ENCODE measurements around the gene GPC2.
"Not testable (repeated sequence)": the region's sequence is repeated elsewhere in the genome, so short reads cannot be mapped to it uniquely, and the experiment has no call there.

The GPC2 gene, protein sequence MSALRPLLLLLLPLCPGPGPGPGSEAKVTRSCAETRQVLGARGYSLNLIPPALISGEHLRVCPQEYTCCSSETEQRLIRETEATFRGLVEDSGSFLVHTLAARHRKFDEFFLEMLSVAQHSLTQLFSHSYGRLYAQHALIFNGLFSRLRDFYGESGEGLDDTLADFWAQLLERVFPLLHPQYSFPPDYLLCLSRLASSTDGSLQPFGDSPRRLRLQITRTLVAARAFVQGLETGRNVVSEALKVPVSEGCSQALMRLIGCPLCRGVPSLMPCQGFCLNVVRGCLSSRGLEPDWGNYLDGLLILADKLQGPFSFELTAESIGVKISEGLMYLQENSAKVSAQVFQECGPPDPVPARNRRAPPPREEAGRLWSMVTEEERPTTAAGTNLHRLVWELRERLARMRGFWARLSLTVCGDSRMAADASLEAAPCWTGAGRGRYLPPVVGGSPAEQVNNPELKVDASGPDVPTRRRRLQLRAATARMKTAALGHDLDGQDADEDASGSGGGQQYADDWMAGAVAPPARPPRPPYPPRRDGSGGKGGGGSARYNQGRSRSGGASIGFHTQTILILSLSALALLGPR

DNA sequence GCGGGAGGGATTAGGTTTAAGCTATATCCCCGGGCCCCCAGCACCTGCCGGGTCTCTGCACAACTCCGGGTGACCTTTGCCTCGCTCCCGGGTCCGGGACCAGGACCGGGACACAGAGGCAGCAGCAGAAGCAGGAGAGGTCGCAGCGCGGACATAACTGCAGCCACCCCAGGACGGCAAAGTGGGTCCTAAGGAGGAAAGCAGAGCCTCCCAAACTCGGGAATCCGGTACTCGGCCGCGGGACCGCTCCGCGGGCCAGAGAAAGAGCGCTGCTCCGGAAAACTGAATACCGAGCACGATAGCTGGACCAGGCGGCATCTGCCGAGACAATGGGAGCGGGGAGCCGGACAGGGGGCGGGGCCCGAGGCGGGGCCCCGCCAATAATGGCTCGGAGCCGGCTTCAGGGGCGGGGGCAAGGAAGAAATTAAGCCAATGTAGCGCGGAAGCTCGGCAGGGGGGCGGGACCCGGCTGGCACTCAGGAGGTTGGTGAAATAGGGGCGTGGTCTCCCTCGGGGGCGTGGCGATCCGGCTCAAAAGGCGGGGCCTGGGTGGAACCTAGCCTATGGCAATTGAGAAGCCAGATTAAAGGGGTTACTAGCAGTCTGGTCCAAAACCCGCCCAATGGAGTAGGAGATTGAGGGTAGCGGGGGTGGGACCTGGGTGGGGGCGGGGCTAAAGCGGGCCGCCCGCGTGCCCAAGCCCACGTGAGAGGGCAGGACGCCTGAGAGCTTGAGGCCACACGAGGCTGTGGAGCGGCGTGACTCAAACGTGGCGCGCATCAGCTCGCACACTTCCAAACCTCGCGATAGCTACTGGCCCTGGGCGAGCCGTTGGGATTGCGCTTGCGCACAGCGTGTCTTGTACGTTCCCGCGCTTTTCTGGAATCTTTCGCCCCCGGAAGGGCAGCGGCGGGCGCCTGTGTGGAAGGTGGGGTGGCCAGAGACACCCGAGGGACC is at the start of gene GPC2, which contains the start of gene STAG3:
GPC2 (minus strand) TSS at position 337 of the 957 bp plus-strand sequence; CDS start at position 155, 182 bp downstream.
STAG3 (plus strand) TSS at position 874 of the 957 bp plus-strand sequence. CDS start 2,639 bp downstream, outside the sequence.
- peak; percentile 89 for DNase-seq (ENCODE audit: low spot score)

DNA sequence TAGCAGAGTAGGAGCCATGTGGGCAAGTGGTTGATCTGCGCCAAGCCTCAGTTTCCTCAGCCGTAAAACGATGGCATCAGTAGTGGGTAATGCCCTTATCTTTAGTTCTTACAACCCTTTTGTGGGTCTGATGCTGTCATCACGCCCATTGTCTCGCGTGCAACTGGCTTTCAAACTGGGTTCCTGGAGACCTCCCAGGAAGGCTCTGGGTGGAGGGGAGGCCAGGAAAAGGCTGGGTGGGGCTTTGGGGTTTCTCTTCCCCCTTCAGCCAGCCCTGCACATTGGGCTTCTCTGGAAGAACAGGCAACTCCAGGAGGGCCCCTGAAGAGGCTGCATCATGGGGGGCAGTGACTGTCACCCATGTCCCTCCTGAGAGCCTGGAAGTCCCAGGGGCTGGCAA is 47.7 kb upstream of the GPC2 start:
- not testable (repeated sequence) for DNase-seq (ENCODE audit: low spot score)

DNA sequence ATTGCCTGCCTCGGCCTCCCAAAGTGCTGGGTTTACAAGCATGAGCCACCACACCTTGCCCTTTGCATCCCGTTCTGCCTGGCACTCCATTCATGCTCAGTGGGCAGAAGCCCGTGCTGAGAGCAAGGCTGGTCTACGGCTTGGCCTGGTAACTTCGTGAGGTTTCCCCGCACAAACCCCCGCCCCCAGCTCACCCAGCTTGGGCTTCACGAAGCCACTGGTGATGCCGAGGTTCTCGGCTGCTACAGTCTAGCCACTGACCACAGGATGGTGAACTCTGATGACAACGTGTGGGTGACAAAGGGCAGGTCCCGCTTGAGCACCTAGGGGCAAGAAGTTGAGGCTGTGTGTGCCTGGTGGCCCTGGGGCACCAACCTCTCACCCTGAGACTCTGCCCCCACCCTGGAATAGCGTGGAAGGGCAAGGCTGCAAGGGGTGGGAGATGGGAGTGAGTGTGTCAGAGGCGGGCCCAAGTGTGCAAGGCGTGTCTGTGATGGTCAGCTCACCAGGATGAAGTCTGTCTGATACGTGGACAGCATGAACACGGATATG is 46.3 kb upstream of the GPC2 start:
- not testable (repeated sequence) for DNase-seq (ENCODE audit: low spot score)

DNA sequence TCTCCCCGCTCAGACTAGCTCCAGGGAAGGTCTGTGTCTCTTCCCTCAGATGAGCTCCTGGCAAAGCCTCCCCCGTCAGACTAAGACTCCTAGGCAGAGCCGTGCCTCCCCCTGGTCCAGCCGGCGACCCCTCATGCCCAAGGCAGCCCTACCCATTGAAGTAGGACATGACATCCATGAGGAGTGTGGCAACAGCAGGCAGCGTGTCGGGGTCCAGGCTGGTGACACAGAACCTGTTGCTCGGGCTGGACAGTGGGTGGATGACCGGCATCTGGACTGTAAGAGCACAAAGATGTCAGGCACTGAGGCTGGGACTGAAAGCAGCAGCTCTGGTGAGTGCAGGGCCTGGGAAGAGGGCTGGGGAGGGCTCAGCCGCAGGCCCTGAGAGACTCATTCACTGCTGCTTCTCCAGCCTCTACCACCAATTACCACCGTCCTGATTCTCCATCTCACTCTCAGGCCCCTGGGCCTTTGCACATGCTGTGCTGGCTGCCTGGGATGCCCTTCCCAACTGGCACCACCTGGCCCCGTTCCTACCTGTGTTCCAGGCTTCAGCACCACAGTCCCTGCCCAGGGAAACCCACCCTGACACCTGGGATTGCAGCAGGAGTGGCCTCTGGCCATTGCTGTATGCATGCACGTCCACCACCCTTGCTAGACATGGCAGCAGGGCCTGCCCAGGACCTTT is 45.4 kb upstream of the GPC2 start:
- DNase-seq (ENCODE audit: low spot score), result no peak

DNA sequence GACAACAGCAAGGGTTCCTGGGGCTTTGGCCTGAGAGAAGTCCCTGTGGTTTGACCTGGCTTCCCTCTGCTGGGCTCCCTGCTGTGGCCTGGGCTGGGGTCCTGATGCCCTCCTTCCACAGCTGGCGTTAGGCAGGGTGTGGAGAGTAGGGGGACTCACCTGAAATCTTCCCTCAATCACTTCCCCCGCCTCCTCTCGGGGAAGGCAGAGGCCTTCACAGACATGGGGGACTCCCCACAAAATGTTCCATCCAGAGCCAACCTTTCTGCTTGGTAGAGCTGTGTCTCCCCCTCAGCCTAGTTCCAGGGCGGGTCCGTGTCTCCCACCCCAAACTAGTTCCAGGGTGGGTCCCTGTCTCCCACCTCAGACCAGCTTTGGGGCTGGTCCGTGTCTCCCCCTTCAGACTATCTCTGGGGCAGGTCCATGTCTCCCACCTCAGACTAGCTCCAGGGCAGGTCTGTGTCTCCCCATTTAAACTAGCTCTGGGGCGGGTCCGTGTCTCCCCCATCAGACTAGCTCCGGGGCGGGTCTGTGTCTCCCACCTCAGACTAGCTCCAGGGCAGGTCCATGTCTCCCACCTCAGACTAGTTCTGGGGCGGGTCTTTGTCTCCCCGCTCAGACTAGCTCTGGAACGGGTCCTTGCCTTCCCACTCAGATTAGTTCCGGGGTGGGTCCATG is 44.7 kb upstream of the GPC2 start:
- DNase-seq (ENCODE audit: low spot score), result no peak

DNA sequence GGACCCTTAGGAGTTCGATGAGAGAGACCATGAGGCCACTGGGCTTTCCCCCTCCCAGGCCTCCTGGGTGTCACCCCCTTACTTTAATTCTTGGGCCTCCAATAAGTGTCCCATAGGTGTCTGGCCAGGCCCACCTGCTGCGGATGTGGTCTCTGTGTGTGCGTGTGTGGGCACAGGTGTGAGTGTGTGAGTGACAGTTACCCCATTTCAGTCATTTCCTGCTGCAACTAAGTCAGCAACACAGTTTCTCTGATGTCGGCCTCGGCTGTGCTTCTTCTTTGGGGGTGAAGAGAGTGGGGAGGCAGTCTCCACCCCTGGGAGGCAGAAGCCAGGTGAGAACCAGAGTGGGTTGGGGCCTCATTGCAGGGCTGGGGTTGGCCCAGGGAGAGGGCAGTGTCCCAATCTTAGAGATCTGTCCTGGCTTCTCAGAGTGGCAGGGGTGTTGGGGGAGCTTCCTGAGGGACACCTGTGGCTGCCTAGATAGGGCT is 44.1 kb upstream of the GPC2 start:
- no peak for DNase-seq (ENCODE audit: low spot score)

DNA sequence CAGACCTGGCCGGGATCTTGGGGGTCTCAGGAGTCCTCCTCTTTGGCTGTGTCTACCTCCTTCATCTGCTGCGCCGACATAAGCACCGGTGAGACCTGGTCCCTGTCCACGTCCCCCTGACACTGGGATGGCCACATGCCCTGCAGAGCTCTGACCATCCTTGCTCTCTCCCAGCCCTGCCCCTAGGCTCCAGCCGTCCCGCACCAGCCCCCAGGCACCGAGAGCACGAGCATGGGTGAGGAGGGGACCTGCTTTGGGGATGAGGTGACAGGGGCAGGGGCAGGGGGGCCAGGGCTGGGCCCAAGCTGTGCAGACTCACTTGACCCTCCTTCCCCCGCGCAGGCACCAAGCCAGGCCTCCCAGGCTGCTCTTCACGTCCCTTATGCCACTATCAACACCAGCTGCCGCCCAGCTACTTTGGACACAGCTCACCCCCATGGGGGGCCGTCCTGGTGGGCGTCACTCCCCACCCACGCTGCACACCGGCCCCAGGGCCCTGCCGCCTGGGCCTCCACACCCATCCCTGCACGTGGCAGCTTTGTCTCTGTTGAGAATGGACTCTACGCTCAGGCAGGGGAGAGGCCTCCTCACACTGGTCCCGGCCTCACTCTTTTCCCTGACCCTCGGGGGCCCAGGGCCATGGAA is 43.5 kb upstream of the GPC2 start:
- no peak for DNase-seq (ENCODE audit: low spot score)

DNA sequence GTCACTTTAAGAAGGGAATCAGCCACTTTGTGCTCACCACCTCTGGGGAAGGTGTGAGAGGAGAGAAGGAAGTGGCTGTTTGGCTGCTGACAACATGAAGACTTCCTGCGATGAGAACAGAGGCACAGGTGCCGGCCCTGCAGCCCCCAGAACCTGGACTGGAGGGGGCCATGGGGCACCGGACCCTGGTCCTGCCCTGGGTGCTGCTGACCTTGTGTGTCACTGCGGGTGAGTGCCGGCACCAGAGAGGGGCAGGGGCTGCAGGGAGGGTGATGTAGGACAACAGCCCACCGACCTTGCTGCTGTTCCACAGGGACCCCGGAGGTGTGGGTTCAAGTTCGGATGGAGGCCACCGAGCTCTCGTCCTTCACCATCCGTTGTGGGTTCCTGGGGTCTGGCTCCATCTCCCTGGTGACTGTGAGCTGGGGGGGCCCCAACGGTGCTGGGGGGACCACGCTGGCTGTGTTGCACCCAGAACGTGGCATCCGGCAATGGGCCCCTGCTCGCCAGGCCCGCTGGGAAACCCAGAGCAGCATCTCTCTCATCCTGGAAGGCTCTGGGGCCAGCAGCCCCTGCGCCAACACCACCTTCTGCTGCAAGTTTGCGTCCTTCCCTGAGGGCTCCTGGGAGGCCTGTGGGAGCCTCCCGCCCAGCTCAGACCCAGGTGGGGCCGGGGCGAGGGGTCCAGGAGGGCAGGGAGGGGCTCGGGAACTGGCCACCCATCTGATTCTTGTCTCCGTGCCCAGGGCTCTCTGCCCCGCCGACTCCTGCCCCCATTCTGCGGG is 42.8 kb upstream of the GPC2 start, which contains the start of gene PVRIG:
PVRIG (plus strand) TSS at position 149 of the 785 bp plus-strand sequence; CDS start at position 171, 22 bp downstream.
- DNase-seq (ENCODE audit: low spot score), result not testable (repeated sequence)

DNA sequence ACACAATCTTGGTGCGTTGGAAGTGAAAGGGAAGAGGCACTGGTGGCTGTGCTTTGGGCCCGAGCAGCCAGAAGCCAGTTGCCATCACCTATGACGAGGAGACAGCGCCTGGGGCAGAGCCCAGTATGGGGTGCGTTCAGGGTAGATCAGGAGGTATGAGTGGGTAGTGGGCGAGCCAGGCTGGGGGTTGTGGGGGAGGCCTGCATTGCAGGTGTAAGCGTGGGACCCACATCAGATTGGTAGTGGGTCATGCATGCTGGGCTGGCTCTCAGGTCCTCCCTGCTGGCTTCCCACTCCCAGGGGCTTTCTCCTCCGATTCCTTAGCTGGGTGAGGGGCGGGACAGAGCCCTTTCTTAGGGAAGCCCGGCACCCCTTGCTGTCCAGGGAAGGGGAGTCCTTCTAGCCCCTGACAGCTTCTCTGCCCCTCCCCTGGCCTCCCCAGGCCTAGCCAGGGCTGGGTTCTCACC is 42.1 kb upstream of the GPC2 start:
- no peak for DNase-seq (ENCODE audit: low spot score)

DNA sequence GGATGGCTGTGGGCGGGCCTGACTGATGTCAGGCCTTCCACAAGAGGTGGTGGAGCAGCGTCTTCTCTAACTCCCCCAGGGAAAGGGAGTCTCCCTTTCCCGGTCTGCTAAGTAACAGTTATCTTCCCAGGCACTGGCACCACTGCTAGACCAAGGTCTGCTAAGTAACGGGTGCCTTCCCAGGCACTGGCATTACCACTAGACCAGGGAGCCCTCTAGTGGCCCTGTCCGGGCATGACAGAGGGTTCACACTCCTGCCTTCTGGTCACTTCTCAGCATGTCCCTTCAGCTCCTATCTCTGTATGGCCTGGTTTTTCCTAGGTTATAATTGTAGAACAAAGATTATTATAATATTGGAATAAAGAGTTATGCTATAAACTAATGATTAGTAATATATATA is 40.8 kb upstream of the GPC2 start:
- not testable (repeated sequence) for DNase-seq (ENCODE audit: low spot score)

DNA sequence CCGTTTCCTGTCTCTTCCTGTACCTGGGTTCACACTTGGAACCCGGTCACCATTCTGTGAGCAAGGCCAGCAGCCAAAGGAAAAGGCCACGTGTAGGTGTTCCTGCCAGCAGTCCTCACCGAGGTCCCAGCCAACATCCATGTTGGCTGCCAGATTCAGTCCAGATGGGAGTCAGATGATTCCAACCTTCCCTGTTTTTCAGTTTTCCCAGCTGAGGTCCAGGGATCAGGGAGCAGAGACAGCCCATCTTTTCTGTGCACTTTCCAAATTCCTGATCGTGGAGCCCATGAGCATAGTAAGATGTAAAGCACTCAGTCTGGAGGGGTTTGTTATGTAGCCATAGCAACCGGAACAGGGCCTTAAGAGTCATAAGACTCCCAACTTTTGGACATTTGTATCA is 38.7 kb upstream of the GPC2 start:
- no peak for DNase-seq (ENCODE audit: low spot score)

DNA sequence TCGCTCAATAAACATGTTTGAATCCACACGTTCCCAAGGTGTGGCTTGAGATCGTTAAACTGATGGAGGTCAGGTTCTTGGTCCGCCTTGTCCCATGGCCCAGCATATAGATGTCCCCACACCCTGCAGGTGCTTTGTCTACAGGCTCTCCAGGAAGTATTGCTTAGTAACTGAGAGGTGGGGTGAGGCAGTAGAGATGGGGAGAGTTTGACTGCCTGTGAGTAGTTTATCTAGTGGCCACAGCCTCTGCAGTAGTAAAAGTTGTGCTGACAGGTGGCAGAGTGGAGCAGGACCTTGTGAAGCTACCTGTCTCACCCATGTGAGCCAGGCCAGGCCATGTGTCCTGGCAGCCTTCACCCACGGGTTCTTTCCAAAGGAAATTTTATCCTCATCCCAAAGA is 37.2 kb upstream of the GPC2 start:
- DNase-seq (ENCODE audit: low spot score), result not testable (repeated sequence)

DNA sequence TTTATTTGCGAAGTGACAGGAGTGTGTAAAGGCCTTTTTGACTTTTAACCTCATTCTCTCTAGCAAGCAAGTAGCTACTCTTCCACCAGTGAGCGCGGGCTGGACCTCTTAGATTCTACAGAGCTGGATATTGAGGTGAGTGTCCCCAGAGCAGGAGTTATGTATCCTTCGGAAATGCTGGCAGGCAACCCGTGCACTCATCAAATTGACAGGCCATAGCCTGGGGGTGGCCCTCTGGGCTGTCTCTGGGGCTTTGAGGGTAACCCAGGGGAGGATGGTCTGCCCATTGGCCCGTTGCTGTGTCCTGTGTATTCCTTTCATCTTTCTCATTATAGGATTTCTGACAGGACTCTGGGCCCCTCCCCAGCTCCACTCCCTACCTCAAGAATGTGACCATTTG is 36.5 kb upstream of the GPC2 start:
- DNase-seq (ENCODE audit: low spot score), result no peak

DNA sequence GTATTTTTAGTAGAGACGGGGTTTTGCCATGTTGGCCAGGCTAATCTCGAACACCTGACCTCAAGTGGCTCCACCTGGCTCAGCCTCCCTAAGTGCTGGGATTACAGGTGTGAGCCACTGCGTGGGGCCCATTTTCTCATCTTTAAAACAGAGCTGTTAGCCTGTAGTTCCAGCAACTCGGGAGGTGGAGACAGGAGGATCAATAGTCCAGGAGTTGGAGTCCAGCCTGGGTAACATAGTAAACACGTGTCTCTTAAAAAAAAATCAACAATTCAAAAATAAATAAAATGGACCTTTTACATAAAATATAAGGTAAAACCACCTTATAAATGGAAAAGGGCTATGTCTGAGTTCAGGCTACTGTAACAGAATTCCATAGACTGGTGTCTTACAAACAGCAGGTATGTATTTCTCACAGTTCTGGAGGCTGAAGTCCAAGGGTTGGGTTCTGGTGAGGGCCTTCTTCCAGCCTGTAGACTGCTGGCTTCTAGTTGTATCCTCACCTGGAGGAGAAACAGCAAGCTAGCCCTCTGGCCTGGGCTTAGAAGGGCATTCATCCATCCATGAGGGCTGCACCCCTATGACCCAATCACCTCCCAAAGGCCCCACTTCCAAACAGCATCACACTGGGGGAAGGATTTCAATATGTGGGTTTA is 35.6 kb upstream of the GPC2 start:
- no peak for DNase-seq (ENCODE audit: low spot score)

DNA sequence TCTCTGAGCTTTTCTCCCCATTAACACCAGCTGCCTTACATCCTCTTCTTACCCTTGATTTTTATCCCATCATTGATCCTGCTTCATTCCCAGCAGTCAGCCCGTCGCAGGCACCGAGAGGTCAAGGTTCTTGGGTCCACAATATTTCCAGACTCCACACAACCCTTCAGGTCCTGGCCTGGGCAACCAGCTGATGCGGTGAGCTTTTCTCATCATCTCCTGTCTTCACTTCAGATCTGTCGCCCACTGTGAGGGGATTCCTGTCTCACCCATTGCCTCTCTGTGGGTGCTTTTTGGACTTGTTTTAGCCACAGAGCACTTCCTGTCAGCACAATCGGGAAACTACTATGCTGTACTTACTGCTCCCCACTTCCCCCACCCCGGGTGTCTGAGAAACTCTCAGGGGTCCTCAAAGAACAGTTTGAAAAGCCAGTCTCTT is 34.2 kb upstream of the GPC2 start:
- no peak for DNase-seq (ENCODE audit: low spot score)

DNA sequence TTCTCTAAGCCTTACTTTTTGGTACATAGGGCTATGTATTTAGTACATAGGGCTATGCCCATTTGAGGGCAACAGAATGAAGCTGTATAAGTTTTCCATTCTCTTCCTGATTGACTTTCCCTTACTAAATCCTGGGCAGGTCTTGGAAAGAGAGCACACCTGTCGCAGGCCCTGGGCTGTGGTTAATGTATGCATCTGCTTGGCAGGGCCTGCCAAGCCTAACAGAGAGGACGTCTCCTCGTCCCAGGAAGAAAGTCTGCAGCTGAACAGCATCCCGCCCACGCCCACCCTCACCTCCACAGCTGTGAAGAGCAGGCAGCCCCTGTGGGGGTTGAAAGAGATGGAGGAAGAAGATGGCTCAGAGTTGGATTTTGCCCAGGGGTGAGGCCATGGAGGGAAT is 33.6 kb upstream of the GPC2 start:
- DNase-seq (ENCODE audit: low spot score), result no peak

DNA sequence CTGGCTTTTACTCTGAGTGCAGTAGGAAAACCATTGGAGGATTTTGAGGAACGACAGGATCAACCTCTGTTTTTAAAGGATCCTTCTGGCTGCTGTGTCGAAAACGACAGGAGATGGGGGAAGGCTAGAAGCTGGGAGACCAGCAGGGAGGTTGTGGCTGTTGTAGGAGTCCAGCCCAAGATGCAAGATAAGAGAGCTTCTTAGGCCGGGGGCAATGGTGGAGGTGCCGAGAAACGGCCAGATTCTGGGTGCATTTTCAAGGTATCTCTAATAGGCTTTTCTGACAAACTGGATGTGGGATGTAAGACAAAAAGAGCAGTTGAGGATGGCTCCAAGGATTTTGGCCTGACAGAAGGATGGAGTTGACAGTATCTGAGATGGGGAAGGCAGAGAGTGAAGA is 32.3 kb upstream of the GPC2 start:
- DNase-seq (ENCODE audit: low spot score), result no peak

DNA sequence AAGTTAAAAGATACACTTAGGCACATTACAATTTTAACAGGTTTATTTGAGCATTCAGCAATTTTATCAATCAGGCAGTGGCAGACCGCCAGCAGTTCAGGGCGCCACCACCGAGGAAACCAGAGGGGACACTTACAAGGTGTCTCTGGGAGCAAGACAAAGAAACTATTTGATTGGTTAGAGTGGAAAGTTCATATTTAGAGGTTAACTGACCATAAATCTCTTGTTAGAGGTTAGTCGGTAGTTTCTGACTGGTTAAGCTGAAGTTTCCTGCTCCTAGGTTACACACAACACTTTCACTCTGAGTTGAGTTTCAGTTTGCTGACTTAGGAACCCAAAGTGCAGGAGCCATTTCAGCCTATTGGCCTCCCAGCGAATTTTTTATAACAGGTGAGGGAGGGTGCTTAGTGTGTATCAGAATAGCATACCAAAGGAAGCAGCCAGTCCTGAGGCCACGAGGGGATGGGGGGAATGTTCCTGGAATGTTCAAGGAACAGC is 31.8 kb upstream of the GPC2 start:
- DNase-seq (ENCODE audit: low spot score), result no peak
